ENCODE data around the gene PIGT. TPM values are rescaled to one million over a fixed set of nuclear protein-coding genes. Genes with fewer than 3 reads are reported as not detected.
A peak's percentile ranks its signal among the peaks of the same experiment; 100 is the strongest.

Gene PIGT
- total RNA-seq, 1 experiment from 2014 or later: 193 TPM

DNA sequence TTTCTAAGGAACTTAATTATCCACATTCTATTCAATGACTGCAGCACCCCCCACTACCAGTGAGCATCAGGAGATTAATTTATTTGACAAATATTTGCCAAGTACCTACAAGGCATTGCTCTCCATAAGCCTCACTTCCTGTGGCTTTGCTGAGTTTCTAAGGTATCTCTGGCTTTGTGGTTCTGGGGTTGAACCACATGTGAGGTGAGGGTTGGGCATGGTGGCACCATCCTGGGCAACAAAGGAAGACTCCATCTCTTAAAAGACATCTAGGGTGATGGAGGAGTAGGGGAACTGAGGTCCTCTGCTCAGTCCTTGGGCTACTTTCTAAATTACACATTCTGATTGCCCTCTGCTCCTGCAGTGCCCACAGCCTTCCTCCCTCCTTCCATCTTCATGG lies 28.1 kb downstream of the PIGT start:
- H3K27me3 Mint-ChIP-seq (ENCODE audit: unreplicated experiment): peaks cover 30% of the 10 kb centered on the region
- H3K4me1 Mint-ChIP-seq (ENCODE audit: low read depth, unreplicated experiment): peaks cover 47% of the 10 kb centered on the region
- no peak overlapping the region for H3K27ac Mint-ChIP-seq (ENCODE audit: unreplicated experiment)
- no peak for DNase-seq
- H3K4me3 Mint-ChIP-seq (ENCODE audit: low read depth, unreplicated experiment): no peak overlapping the region
- CTCF ChIA-PET: interaction anchor here (0.8 kb wide), 1 partner anchor 70 kb away, joined by 3 read pairs; no protein-coding TSS in a partner anchor
- H3K36me3 Mint-ChIP-seq (ENCODE audit: insufficient read depth, unreplicated experiment): peaks cover 6% of the 10 kb centered on the region
- H3K9me3 Mint-ChIP-seq (ENCODE audit: low read depth, unreplicated experiment): no peaks in the 10 kb centered on the region
- intact Hi-C loops (cut with micrococcal nuclease; ENCODE audit: unreplicated experiment): no loop called here
- no TSS peak for BruUV-seq (replicated peaks)
- TF ChIP-seq, protein P1, sequence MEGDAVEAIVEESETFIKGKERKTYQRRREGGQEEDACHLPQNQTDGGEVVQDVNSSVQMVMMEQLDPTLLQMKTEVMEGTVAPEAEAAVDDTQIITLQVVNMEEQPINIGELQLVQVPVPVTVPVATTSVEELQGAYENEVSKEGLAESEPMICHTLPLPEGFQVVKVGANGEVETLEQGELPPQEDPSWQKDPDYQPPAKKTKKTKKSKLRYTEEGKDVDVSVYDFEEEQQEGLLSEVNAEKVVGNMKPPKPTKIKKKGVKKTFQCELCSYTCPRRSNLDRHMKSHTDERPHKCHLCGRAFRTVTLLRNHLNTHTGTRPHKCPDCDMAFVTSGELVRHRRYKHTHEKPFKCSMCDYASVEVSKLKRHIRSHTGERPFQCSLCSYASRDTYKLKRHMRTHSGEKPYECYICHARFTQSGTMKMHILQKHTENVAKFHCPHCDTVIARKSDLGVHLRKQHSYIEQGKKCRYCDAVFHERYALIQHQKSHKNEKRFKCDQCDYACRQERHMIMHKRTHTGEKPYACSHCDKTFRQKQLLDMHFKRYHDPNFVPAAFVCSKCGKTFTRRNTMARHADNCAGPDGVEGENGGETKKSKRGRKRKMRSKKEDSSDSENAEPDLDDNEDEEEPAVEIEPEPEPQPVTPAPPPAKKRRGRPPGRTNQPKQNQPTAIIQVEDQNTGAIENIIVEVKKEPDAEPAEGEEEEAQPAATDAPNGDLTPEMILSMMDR (IDR thresholded peaks at IDR 0.05; ENCODE audit: unreplicated experiment): no peak

DNA sequence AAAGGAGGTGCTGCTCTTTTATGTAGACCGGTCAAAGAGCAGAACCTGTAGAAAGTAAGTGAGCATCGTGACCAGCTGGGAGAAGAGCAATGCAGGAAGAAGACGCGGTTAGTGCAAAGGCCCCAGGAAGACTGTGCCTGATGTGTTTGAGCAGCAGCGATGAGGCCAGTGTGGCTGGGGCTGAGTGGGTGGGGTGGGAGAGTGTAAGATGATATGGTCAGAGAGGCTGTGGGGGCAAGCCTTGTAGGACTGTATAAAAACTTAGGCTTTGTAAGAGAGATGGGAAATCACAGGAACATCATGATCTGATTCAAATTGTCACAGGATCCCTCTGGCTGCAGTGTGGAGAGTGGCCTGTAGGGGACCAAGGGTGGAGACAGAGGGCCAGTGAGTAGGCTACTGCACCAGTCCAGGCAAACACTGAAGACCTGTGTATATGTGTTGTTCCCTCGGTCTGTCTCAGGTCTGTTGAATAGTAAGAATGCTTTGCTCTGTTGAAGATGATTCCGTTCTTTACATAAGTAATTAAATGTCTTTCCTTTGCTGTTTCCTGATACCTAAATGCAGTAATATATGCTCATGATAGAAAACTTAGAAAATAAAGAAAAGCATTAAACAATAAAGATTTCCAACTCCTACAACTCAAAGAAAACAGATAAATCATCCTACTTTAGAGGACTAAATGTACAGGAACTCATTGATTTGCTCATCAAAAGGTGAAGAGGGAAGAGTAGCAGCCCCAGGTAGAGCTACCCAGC lies 30.0 kb downstream of the PIGT start:
- intact Hi-C loops (cut with micrococcal nuclease; ENCODE audit: unreplicated experiment): no loop called here
- no peak overlapping the region for H3K4me3 Mint-ChIP-seq (ENCODE audit: low read depth, unreplicated experiment)
- DNase-seq: peak; percentile 84
- H3K4me1 Mint-ChIP-seq (ENCODE audit: low read depth, unreplicated experiment): peaks cover 47% of the 10 kb centered on the region
- TF ChIP-seq, protein P1 (IDR thresholded peaks at IDR 0.05; ENCODE audit: unreplicated experiment): peak; percentile 90
- peaks cover 6% of the 10 kb centered on the region for H3K36me3 Mint-ChIP-seq (ENCODE audit: insufficient read depth, unreplicated experiment)
- H3K9me3 Mint-ChIP-seq (ENCODE audit: low read depth, unreplicated experiment): no peaks in the 10 kb centered on the region
- CTCF ChIA-PET: interaction anchor here (0.6 to 1.5 kb wide), 5 partner anchors 9 to 309 kb away, joined by 3 to 8 read pairs (median 4); partner anchors contain the start of gene SYS1
- no TSS peak for BruUV-seq (replicated peaks)
- peaks cover 30% of the 10 kb centered on the region for H3K27me3 Mint-ChIP-seq (ENCODE audit: unreplicated experiment)
- no peak overlapping the region for H3K27ac Mint-ChIP-seq (ENCODE audit: unreplicated experiment)

DNA sequence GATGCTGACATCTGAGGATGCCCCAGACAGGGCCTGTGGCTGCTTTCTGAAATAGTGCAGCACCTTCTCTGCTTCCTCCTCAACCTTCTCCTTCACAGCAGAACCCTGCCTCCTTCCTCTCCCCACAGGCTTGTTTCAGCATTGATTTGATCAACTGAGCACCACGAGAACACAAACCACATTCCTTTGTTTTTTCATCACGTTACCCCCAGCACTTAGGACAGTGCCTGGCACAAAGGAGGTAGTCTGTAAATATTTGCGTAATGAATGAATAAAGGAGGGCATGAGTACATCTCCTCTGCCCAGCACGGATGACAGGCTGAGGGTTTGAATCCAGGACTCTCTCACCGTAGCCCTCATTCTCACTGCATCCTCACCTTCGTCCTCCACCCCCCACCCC lies 32.3 kb downstream of the PIGT start:
- H3K4me1 Mint-ChIP-seq (ENCODE audit: low read depth, unreplicated experiment): peaks cover 50% of the 10 kb centered on the region
- peaks cover 41% of the 10 kb centered on the region for H3K27me3 Mint-ChIP-seq (ENCODE audit: unreplicated experiment)
- intact Hi-C loops (cut with micrococcal nuclease; ENCODE audit: unreplicated experiment): no loop called here

DNA sequence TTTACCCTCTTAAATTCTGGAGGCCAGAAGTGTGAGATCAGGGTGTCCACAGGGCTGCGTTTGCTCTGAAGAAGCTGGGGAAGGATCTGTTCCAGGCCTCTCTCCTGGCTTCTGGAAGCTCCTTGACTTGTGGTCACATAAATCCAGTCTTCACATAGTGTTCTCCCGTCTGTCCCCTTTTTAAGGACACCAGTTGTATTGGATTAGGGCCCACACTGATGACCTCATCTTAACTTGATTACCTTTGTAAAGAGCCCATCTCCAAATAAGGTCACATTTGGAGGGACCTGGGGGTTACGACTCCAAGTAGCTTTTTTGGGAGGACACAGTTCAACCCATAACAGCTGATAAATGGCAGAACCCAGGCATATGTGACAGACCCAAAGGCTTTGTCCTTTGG lies 33.6 kb downstream of the PIGT start:
- Mint-ChIP-seq H3K27ac (ENCODE audit: unreplicated experiment) (no peak overlapping the region), H3K27me3 (ENCODE audit: unreplicated experiment) (peaks cover 53% of the 10 kb centered on the region), H3K9me3 (ENCODE audit: low read depth, unreplicated experiment) (no peaks in the 10 kb centered on the region), H3K36me3 (ENCODE audit: insufficient read depth, unreplicated experiment) (peaks cover 6% of the 10 kb centered on the region), H3K4me1 (ENCODE audit: low read depth, unreplicated experiment) (peaks cover 40% of the 10 kb centered on the region), H3K4me3 (ENCODE audit: low read depth, unreplicated experiment) (no peak overlapping the region)
- no peak for DNase-seq
- BruUV-seq (replicated peaks): no TSS peak
- intact Hi-C loops (cut with micrococcal nuclease; ENCODE audit: unreplicated experiment): no loop called here
- CTCF ChIA-PET: interaction anchor here (0.8 to 2.0 kb wide), 8 partner anchors 12 to 126 kb away, joined by 3 to 13 read pairs (median 8); partner anchors contain the start of genes SYS1 and WFDC2
- TF ChIP-seq, protein P1 (IDR thresholded peaks at IDR 0.05; ENCODE audit: unreplicated experiment): no peak

More for the DNA sequence above, 32.3 kb downstream of the PIGT start:
- peak; percentile 44 for DNase-seq
- H3K27ac Mint-ChIP-seq (ENCODE audit: unreplicated experiment): no peak overlapping the region
- no TSS peak for BruUV-seq (replicated peaks)
- no peaks in the 10 kb centered on the region for H3K9me3 Mint-ChIP-seq (ENCODE audit: low read depth, unreplicated experiment)
- TF ChIP-seq, protein P1 (IDR thresholded peaks at IDR 0.05; ENCODE audit: unreplicated experiment): no peak
- CTCF ChIA-PET: no interaction called here
- H3K4me3 Mint-ChIP-seq (ENCODE audit: low read depth, unreplicated experiment): no peak overlapping the region
- H3K36me3 Mint-ChIP-seq (ENCODE audit: insufficient read depth, unreplicated experiment): peaks cover 6% of the 10 kb centered on the region
